Upper lobe of right lung (tissue), 1 donor: Measurements from ENCODE around the gene TMPRSS4. TPM values are rescaled to one million over a fixed set of nuclear protein-coding genes. Genes with fewer than 3 reads are reported as not detected.

Source experiments
- ATAC-seq: fragments of 200-7000 bp; cut with Tn5 transposase; one replicate; pipeline ENCODE4 v1.9.1; 2020; ENCODE audit warnings: mild to moderate bottlenecking, moderate library complexity
- DNase-seq: peaks from one replicate; pipeline ENCODE4 v3.0.0-alpha.2; 2020
- H3K27ac ChIP-seq: fragments of 200-600 bp; one replicate; pipeline ENCODE4 v1.8.0; 2022
- H3K27me3 ChIP-seq: fragments of 200-600 bp; one replicate; pipeline ENCODE4 v1.8.0; 2022; ENCODE audit warnings: mild to moderate bottlenecking
- H3K36me3 ChIP-seq: fragments of 200-600 bp; one replicate; pipeline ENCODE4 v1.8.0; 2022
- H3K4me1 ChIP-seq: fragments of 200-600 bp; one replicate; pipeline ENCODE4 v1.8.0; 2022
- H3K4me3 ChIP-seq: fragments of 200-600 bp; one replicate; pipeline ENCODE4 v1.8.0; 2022; ENCODE audit warnings: mild to moderate bottlenecking
- H3K9me3 ChIP-seq: fragments of 200-600 bp; one replicate; pipeline ENCODE4 v1.8.0; 2022
- CTCF ChIP-seq: fragments of 200-600 bp; IDR thresholded peaks from one replicate; pipeline ENCODE4 v1.8.0; 2022; ENCODE audit warnings: antibody characterized with exemption
- intact Hi-C: fragments of 100-400 bp; cut with DNase I; formaldehyde crosslinking; loops from one replicate; pipeline ENCODE4 v1.11.0; 2022
- total RNA-seq: library from RNA; stranded (reverse); fragmentation: NEBNext Ultra II Directional; extraction: Animal tissue kit (Norgen Biotek cat#: 25700); gene quantifications from one replicate; pipeline ENCODE4 v1.2.1, GENCODE V29; 2021
- donor health status: DM: no; HTN: yes; CAD: no; lungs with severe emphysema.

The TMPRSS4 gene
- total RNA-seq, 1 donor from 2014 or later: 3.0 TPM

- DNase-seq (no peak), ATAC-seq (no peak)
- H3K36me3 ChIP-seq: no peaks in the 10 kb centered on the region
- TF ChIP-seq CTCF: no peak
- H3K27me3 ChIP-seq: no peaks in the 10 kb centered on the region
- H3K4me1 ChIP-seq: no peaks in the 10 kb centered on the region
- no peak overlapping the region for H3K27ac ChIP-seq
- intact Hi-C loops: no loop called here
- no peak overlapping the region for H3K4me3 ChIP-seq
- H3K9me3 ChIP-seq: no peaks in the 10 kb centered on the region
Observed at GRCh38 chr11:118071416-118072030, 5.4 kb upstream of the TMPRSS4 start.

GRCh38 chr11:118073554-118073953 lies 3.3 kb upstream of the TMPRSS4 start:
- intact Hi-C loops: no loop called here
- Histone ChIP-seq H3K4me3 (no peak overlapping the region), H3K27me3 (peaks cover 4% of the 10 kb centered on the region), H3K4me1 (no peaks in the 10 kb centered on the region), H3K27ac (no peak overlapping the region), H3K36me3 (no peaks in the 10 kb centered on the region), H3K9me3 (no peaks in the 10 kb centered on the region)
- no peak for ATAC-seq
- TF ChIP-seq CTCF: no peak
- no peak for DNase-seq

- no peak for TF ChIP-seq CTCF
- no peak overlapping the region for H3K27ac ChIP-seq
- no peaks in the 10 kb centered on the region for H3K9me3 ChIP-seq
- no peaks in the 10 kb centered on the region for H3K36me3 ChIP-seq
- intact Hi-C loops: no loop called here
- H3K27me3 ChIP-seq: peaks cover 4% of the 10 kb centered on the region
- H3K4me1 ChIP-seq: no peaks in the 10 kb centered on the region
- no peak for DNase-seq
- no peak for ATAC-seq
- no peak overlapping the region for H3K4me3 ChIP-seq
Observed at GRCh38 chr11:118074091-118074685, 2.7 kb upstream of the TMPRSS4 start.

- no peak for DNase-seq
Observed at GRCh38 chr11:118074785-118075184, 2.1 kb upstream of the TMPRSS4 start.

GRCh38 chr11:118078911-118079411 lies 2.1 kb downstream of the TMPRSS4 start:
- Histone ChIP-seq H3K36me3 (no peaks in the 10 kb centered on the region), H3K27ac (no peak overlapping the region), H3K9me3 (no peaks in the 10 kb centered on the region), H3K4me1 (peaks cover 5% of the 10 kb centered on the region), H3K27me3 (peaks cover 4% of the 10 kb centered on the region), H3K4me3 (no peak overlapping the region)
- no peak for DNase-seq
- intact Hi-C loops: no loop called here
- TF ChIP-seq CTCF: no peak
- ATAC-seq: no peak

More at GRCh38 chr11:118074785-118075184, 2.1 kb upstream of the TMPRSS4 start:
- Histone ChIP-seq H3K4me1 (no peaks in the 10 kb centered on the region), H3K36me3 (no peaks in the 10 kb centered on the region), H3K27me3 (peaks cover 4% of the 10 kb centered on the region), H3K9me3 (no peaks in the 10 kb centered on the region), H3K4me3 (no peak overlapping the region), H3K27ac (no peak overlapping the region)
- ATAC-seq: no peak
- intact Hi-C loops: no loop called here
- TF ChIP-seq CTCF: no peak
